Urinary bladder (tissue), 4 donors: ENCODE data around the gene ZNG1B. TPM values are rescaled to one million over a fixed set of nuclear protein-coding genes. Genes with fewer than 3 reads are reported as not detected.
"Not testable (repeated sequence)": the region's sequence is repeated elsewhere in the genome, so short reads cannot be mapped to it uniquely, and the experiment has no call there.

Source experiments
- DNase-seq: peaks from one replicate; pipeline ENCODE4 v3.0.0-alpha.2; 2015; ENCODE audit errors: extremely low spot score
- H3K27ac ChIP-seq: one replicate; pipeline ENCODE4 v1.5.1; 2013; ENCODE audit warnings: low read depth, mild to moderate bottlenecking, moderate library complexity
- H3K36me3 ChIP-seq: one replicate; pipeline ENCODE4 v1.6.1; 2013; ENCODE audit warnings: mild to moderate bottlenecking, moderate library complexity; ENCODE audit not compliant: insufficient read depth
- H3K4me1 ChIP-seq: one replicate; pipeline ENCODE4 v1.6.1; 2013; ENCODE audit warnings: mild to moderate bottlenecking, moderate library complexity; ENCODE audit not compliant: insufficient read depth
- H3K4me3 ChIP-seq: one replicate; pipeline ENCODE4 v1.5.1; 2013; ENCODE audit warnings: low read depth, low read length
- WGBS: extraction: QIAGEN DNeasy Blood & Tissue Kit; methylation state at CpG from one replicate; pipeline ENCODE4 v1.1.7; 2013; 5-methylcytosine and 5-hydroxymethylcytosine counted together
- polyA plus RNA-seq: library from polyadenylated mRNA; stranded (reverse); fragments of 200-250 nt; gene quantifications from one replicate; pipeline ENCODE4 v1.2.3, GENCODE V29; 2013
- total RNA-seq: library from RNA; depleted of rRNA; stranded (reverse); fragments of >200 nt; gene quantifications from one replicate; pipeline ENCODE4 v1.2.3, GENCODE V29; 2014
- donor health status: healthy with polysubstance abuse.
- donor health status: healthy.

Gene ZNG1B
- total and polyA plus RNA-seq, 2 donors, result 25.0 to 46.5 TPM

DNA sequence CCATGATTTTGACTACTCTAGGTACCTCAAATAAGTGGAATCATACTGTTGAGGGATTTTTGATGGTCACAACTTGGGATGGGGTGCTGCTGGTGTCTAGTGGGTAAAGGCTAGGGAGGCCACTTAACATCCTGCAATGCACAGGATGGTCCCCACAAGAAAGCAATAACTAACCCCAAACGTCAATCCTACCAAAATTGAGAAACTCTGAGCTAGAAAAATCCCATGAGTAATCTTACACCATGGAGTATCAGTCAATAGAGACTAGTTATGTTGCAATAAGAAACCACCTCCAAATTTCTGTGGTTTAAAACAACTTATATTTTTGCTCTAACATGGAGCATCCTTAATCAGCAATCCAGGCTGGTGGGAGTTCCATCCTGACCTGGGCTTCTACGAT lies 79.5 kb downstream of the ZNG1B start:
- H3K4me1 ChIP-seq, H3K36me3 ChIP-seq, H3K4me3 ChIP-seq, DNase-seq, H3K27ac ChIP-seq: not testable (repeated sequence)
- no CpG with 5 or more reads among the region's 2 CpGs for WGBS

DNA sequence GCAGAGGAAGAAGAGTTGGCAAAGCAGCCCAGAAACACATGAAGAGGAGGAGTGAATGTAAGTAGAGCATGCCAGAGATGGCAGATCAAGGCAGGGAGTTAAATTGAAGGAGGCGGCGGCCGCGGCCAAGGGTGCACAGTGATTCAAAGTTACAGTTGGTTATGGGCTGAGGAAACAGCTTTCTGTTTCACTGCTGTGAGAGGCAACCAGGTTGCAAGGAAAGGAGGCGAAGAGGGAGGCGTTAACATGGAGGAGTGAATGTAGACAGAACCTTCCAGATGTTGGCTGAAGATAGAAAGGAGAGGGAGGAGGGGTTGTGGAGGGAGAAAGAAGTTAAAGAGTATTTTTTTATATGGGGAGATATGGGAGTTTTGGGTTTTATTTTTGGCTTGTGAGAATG lies 83.3 kb downstream of the ZNG1B start:
- DNase-seq, H3K27ac ChIP-seq, H3K4me1 ChIP-seq, H3K4me3 ChIP-seq, H3K36me3 ChIP-seq: not testable (repeated sequence)
- whole genome bisulfite sequencing, result 38% methylated on average over 6 of the region's 6 CpGs

DNA sequence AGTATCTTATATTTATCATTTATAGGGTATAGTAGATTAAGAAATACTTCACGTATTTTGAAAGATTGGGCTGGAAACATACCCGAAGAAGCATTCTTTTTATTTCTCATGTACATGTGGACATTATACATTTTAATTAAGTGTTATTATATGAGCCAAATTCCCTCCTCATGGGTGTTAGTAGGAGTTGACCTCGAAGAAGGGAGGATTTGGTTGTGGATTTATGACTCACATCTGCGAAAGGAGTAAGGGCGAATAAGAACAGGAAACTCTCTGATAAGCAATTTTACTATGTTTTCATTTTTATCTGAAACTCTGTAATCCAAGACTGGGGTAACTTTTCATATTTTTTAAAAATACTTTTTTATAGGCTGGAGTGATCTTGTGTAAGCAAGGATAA lies 84.0 kb downstream of the ZNG1B start:
- H3K36me3 ChIP-seq, H3K4me1 ChIP-seq, H3K4me3 ChIP-seq, H3K27ac ChIP-seq, DNase-seq: not testable (repeated sequence)
- 30% methylated on average over 5 of the region's 5 CpGs for WGBS

DNA sequence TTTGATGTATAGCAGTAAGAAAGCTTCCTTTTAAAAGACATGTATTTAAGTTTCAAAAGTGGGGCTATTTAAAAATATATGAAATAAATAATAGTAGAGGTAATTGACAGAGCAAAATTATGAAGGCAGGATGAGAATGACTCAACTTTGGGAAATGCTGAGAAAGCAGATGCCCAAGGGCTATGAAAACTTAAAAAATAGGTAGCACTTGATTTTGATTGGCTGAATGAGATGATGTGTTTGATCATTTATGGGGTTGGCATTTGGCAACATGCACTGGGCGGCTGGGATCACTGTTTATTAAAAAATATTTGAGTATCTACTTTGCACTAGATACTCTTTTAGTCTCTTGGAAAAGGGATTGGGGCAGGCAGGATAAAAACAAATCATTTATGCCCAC lies 87.5 kb downstream of the ZNG1B start:
- DNase-seq, H3K4me1 ChIP-seq, H3K27ac ChIP-seq, H3K4me3 ChIP-seq, H3K36me3 ChIP-seq: not testable (repeated sequence)
- WGBS, result 85% methylated on average over 1 of the region's 1 CpG

DNA sequence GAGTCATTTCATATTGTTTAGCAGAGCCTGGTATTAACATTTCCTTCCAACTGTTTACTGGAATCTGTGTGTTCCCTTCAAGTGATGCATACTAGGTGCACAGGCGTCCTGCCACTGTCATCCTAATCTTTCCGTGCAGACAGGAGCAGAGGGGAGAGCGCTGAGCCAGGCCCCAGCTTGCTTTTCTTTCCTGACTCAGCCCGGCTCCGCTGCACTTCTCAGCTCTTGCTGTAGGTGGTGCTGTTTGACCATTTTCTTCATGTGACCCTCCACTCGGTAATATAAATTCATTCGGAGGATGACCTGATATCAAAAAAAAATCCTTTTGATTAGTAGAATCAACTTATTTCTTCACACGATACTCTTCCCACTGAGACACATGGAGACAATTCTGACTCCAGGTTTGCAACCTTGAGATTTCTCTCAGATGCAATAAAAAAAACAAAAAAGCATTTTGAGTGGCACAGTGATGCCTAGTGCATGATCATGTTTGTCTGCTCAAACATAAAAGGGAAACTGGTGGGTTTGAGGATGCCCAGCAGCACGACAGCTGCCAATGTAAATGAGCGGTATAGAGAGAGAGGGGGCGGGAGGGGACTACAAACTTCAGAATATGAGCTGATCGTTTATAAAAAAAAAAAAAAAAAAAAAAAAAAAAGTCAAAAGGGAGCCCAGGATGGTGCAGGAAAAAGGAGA lies 90.0 kb downstream of the ZNG1B start:
- not testable (repeated sequence) for H3K27ac ChIP-seq, H3K36me3 ChIP-seq, H3K4me3 ChIP-seq, H3K4me1 ChIP-seq, DNase-seq
- WGBS, result 19% methylated on average over 4 of the region's 12 CpGs

DNA sequence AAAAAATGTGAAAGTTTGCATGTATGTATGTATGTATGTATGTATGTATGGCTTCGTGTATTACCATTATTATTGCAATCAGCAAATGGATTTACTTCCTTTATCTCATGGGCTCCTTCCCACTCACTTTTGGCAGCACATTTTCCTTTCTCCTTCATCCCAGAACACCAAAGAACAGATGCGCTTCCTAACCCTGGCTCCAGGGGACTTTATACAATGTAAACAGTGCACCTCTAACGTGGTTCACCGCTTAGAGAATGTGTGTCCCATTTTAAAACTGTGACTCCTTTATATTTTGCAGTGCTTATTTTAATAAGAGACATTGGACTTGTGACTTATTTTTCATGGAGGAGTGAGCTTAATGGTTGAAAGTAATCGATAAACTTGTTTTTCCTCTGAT lies 90.6 kb downstream of the ZNG1B start:
- not testable (repeated sequence) for H3K36me3 ChIP-seq, DNase-seq, H3K27ac ChIP-seq, H3K4me1 ChIP-seq, H3K4me3 ChIP-seq
- WGBS, result 24% methylated on average over 4 of the region's 5 CpGs

DNA sequence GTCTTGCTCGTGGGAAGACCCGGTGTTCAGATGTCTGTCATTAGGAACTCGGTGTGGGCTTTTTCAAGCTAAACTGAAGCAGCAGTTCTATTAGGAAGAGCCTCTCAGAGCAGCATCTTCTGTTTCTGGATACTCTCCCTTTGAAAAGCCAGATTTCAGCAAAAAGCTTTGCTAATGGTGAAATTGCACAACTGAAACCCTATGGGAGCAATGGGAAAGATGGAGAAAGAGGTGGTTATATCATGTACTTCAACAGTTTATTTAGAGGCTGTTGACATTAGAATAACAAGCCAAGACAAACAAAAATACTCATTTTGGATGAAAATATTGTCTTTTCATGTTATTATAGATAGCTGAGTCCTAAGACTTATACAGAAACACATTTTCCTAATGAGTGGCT lies 91.4 kb downstream of the ZNG1B start:
- not testable (repeated sequence) for H3K4me1 ChIP-seq, H3K36me3 ChIP-seq, H3K4me3 ChIP-seq, DNase-seq, H3K27ac ChIP-seq
- 46% methylated on average over 3 of the region's 3 CpGs for WGBS

DNA sequence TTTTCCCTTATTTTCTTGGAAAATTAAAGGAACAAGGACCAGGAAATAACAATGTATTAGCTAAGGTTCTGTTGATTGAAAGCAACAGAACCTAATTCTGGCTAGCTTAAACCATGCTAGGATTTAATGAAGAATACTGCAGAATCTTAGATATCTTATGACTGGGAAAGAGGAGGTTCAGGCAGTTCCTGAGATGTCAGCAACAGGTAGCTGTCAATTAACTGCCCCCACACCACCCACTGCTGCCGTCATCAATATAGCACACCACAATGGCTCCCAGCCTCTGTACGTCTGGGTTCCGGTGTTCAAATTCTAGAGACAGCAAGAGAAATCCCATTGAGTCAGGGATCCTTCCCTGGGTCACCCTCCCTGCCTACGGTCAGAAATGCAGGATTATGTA lies 95.5 kb downstream of the ZNG1B start:
- DNase-seq, H3K36me3 ChIP-seq, H3K4me3 ChIP-seq, H3K27ac ChIP-seq, H3K4me1 ChIP-seq: not testable (repeated sequence)
- WGBS, result 89% methylated on average over 1 of the region's 4 CpGs

DNA sequence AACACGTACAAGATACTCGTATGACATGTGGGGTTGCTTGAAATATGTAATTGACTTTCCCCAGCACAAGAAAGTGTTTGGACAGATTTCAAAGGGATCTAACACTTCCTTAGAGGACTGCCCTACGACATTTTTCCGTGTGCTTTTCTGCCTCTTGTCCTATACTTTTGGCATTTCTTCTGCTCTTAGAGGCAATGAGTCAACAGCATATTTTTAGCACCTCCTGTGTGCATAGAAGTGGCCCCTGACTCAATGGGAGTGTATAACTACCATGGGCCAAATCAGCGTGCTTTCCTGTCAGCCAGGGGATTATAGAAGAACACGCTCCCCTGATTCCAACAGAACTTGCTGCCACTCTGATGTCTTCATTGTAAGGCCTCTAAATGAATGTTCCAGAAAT lies 99.1 kb downstream of the ZNG1B start:
- not testable (repeated sequence) for H3K4me1 ChIP-seq, DNase-seq, H3K4me3 ChIP-seq, H3K27ac ChIP-seq, H3K36me3 ChIP-seq
- 73% methylated on average over 6 of the region's 6 CpGs for WGBS

DNA sequence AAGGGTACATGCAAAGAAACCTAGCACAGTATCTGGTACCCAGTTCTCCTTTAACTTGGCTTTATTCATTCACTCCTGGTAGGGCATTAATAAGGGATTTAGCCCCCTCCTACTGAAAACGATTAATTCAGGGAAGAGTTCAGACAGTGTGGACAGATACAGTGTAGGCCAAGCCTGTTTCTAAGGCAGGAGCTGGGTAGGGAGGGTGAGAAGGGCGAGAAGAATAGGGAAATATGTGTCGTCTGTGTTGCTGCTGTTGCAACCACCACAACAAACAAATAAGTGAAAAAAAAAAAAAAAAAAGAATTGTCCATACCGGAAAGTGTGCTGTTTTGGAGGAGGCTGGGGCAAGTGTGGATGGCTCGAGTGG lies 103.3 kb downstream of the ZNG1B start:
- not testable (repeated sequence) for H3K4me3 ChIP-seq, H3K4me1 ChIP-seq, H3K36me3 ChIP-seq, DNase-seq, H3K27ac ChIP-seq
- 11% methylated on average over 3 of the region's 5 CpGs for WGBS

DNA sequence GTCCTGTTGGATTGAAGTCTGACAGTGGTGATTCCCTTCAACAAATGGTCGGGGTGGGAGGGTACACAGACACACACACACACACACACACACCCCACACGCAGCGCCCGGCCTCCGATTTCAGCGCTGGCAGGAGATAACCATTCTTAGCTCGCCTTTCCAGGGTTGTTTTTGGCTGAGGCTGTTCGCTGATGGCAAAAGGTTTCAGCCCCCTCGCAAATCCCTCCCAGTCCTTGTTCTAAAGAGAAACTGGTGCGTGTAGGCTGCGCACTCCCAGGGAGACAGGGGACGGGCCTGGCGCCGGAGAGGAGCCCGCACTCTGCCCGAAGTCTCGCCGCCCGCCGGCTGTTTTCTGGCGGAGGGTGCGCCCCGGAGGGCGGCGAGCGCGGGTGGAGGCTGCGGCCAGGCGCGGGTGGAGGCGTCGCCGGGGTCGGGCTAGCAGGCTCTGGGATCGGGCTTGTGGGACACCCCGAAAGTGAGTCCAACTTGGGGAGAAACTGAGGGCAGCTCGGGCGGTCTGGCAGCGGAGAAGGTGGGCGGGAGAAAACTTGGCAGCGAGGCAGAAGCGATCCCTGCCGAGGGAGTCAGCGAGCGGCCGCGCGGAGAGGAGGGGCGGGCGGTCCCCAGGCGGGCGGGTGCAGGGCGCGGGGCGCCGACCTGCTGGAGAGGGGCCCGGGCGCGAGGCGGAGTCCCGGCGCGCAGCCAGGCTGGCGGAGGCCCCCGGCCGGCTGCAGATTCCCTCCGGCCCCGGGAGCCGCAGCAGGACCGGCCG lies 103.9 kb downstream of the ZNG1B start:
- H3K27ac ChIP-seq, result peak overlapping the region; percentile 74
- peak overlapping the region; percentile 49 for H3K4me3 ChIP-seq
- WGBS, result under 1% methylated on average over 71 of the region's 71 CpGs
- not testable (repeated sequence) for H3K36me3 ChIP-seq, H3K4me1 ChIP-seq, DNase-seq

DNA sequence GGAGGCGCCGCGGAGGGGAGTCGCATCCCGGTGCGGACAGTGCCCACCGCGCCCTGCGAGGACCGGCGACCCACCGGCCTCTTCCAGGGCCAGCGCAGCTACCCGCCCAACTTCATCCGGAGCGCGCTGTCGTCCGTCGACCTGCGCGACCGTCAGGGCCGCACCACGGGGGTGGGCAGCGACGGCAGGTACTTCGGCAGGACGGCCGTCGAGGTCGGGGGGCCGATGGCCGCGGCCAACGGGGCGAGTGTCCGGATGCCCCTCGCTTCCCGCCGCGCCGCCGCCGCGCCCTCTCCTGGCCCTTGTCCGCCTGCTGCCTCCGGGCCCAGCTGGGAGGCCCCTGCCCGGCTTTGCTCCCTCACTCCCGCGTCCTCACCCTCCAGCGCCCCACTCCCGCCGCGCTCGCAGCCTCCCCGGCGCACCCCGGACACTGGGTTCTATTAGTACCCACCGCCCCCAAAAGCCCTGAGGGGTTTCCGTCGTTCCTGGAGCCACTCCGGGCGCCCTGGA lies 104.5 kb downstream of the ZNG1B start:
- not testable (repeated sequence) for H3K36me3 ChIP-seq, DNase-seq

DNA sequence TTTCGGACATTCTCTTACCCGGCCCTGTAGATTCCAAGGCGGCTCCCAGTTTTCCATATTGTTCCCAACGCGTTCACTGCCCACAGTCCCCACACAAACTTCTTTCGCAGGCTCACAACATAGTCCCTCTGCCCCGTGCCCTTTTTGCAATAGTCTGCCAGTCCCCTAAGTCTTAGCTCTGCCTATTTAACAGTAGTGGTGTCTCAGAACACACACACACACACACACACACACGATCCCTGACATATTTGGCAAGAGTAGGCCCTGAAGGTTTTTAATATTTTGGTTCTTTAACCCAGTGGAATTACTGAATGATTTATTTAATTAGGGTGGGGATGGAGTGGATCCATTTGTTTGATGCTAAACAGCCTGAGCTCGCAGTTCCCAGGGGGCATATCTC lies 105.0 kb downstream of the ZNG1B start:
- 10% methylated on average over 4 of the region's 9 CpGs for WGBS
- H3K4me3 ChIP-seq, H3K36me3 ChIP-seq, H3K4me1 ChIP-seq, DNase-seq, H3K27ac ChIP-seq: not testable (repeated sequence)

More for the DNA sequence above, 104.5 kb downstream of the ZNG1B start:
- H3K27ac ChIP-seq, H3K4me1 ChIP-seq: not testable (repeated sequence)
- H3K4me3 ChIP-seq, result peak overlapping the region; percentile 49
- WGBS, result 1% methylated on average over 64 of the region's 64 CpGs
